ENCODE results near the gene GYG2.
"Not testable (repeated sequence)": the region's sequence is repeated elsewhere in the genome, so short reads cannot be mapped to it uniquely, and the experiment has no call there.

GYG2 gene

GRCh38 chrX:2910109-2910508 is 81.4 kb downstream of the GYG2 start:
- no peak for DNase-seq

DNA sequence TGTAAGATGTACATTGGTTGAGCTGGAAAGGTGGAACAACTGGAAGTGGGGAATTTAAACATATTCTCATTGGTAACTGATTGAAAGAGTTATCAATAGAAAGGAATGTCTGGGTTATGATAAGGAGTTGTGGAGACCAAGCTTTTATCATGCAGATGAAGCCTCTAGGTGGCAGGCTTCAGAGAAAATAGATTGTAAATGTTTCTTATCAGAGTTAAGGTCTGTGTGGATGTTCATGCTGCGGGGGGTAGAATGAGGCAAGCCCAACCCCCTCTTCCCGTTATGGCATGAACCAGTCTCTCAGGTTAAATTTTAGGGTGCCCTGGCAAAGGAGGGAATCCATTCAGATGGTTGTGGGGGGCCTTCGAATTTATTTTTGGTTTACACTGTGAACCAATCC is 84.4 kb downstream of the GYG2 start:
- DNase-seq, result no peak

GRCh38 chrX:2917767-2918166 is 89.0 kb downstream of the GYG2 start:
- DNase-seq, result no peak

DNA sequence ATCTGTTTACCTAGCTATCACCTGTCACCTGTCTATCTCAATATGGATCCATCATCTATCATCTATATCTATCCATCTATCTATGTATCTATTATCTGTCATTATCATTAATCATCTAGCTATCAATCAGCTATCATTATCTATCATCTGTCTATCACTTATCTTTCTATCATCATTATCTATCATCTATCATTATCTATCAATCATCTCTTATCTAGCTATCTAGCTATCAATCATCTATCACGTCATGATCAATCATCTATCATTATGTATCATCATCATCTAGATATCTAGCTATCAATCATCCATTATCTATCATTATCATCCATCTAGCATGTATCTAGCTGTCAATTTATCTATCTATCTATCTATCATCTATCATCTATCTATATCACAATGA is 92.5 kb downstream of the GYG2 start:
- no peak for DNase-seq

DNA sequence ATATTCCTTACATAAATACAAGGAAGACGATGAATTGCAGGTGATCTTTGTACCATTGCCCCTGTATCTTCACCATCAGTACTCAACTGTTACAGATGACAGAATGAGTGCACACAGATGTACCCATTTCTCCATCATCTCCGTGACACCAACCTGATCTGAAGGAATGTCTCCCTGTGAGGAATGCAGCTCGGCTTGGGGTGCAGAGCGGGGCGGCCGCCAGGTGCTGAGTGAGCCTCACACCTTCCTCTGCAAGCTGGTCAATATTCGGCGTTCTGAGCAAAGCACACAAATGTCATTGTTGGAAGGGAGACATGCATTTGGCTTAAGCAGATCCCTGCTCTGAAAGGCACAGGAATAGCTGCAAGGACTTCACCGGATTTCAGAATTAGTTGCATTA is 93.0 kb downstream of the GYG2 start:
- no peak for DNase-seq

- DNase-seq, result no peak
Measured at GRCh38 chrX:2924151-2924550, 95.4 kb downstream of the GYG2 start.

- not testable (repeated sequence) for DNase-seq
Measured at GRCh38 chrX:2926255-2926654, 97.5 kb downstream of the GYG2 start.

GRCh38 chrX:2926664-2927275 is 98.0 kb downstream of the GYG2 start:
- DNase-seq, result no peak

- peak in 1 of 2 donors; percentile 41 for DNase-seq
Measured at GRCh38 chrX:2928191-2928582, 99.5 kb downstream of the GYG2 start.

- peak; percentile 81 to 88 for DNase-seq
Measured at GRCh38 chrX:2928583-2929434, 100.1 kb downstream of the GYG2 start, which contains the start of gene ARSD. ARSD (minus strand) TSS chrX:2929339; CDS start chrX:2929275, 64 bp downstream.

DNA sequence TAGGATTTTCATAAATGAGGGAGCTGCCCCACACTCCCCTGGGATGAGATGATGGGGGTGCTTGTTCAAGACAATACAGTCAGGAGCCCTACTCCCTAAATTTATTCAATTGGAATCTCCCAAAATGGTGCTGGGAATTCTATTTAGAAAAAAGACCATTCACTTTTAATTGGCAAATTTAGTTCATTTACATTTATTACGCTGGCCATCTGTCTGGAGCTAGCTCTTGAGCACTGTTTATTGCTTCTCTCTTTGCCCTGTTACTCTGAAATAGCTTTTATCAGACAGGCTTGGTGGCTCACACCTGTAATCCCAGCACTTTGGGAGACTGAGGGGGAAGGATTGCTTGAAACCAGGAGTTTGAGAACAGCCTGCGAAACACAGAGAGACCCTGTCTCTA is 102.4 kb downstream of the GYG2 start:
- no peak for DNase-seq

GRCh38 chrX:2931612-2932011 is 102.9 kb downstream of the GYG2 start:
- no peak for DNase-seq

Measured in inflammatory macrophage treated with lipopolysaccharide for 1 hour (primary cell).